ENCODE data around the gene TCP1. TPM values are rescaled to one million over a fixed set of nuclear protein-coding genes. Genes with fewer than 3 reads are reported as not detected.

Gene TCP1
- total and polyA plus RNA-seq, 2 experiments from 2014 or later, result 222 to 346 TPM

- Histone ChIP-seq H3K27me3 (ENCODE audit: insufficient read depth) (no peaks in the 10 kb centered on the region), H3K4me3 (no peak overlapping the region), H4K20me1 (replicated peaks; ENCODE audit: insufficient read depth) (no peaks in the 10 kb centered on the region), H3K4me2 (peak overlapping the region; percentile 65; the same call in 1 of the 2 replicates), H3K4me1 (ENCODE audit: insufficient read depth) (peaks cover 37% of the 10 kb centered on the region), H2AFZ (peak overlapping the region; percentile 93; the same call in 1 of the 2 replicates), H3K27ac (ENCODE audit: low read depth) (peak overlapping the region; percentile 63; the same call in 1 of the 2 replicates), H3K36me3 (ENCODE audit: insufficient read depth) (no peaks in the 10 kb centered on the region), H3K79me2 (replicated peaks; ENCODE audit: insufficient read depth) (no peaks in the 10 kb centered on the region), H3F3A (replicated peaks; ENCODE audit: low read depth) (no peaks in the 10 kb centered on the region), H3K9me2 (ENCODE audit: insufficient read depth) (no peaks in the 10 kb centered on the region)
- ATAC-seq (peak; percentile 56), DNase-seq (ENCODE audit: low spot score) (peak; percentile 32)
- Mint-ChIP-seq H3K36me3 (ENCODE audit: low read depth) (peaks cover 8% of the 10 kb centered on the region; the same call in 2 of the 3 replicates), H3K27me3 (ENCODE audit: insufficient read depth, low read depth, poor library complexity) (peaks cover 16% of the 10 kb centered on the region), H3K27ac (peak overlapping the region; percentile 82), H3K4me1 (peaks cover 51% of the 10 kb centered on the region), H3K9me3 (peaks cover 8% of the 10 kb centered on the region; the same call in 1 of the 3 replicates), H3K4me3 (peak overlapping the region; percentile 10; the same call in 1 of the 3 replicates)
- TF ChIP-seq EZH2 (IDR thresholded peaks at IDR 0.05; ENCODE audit: low read depth, unreplicated experiment), result no peak
- TF ChIP-seq, protein P1, sequence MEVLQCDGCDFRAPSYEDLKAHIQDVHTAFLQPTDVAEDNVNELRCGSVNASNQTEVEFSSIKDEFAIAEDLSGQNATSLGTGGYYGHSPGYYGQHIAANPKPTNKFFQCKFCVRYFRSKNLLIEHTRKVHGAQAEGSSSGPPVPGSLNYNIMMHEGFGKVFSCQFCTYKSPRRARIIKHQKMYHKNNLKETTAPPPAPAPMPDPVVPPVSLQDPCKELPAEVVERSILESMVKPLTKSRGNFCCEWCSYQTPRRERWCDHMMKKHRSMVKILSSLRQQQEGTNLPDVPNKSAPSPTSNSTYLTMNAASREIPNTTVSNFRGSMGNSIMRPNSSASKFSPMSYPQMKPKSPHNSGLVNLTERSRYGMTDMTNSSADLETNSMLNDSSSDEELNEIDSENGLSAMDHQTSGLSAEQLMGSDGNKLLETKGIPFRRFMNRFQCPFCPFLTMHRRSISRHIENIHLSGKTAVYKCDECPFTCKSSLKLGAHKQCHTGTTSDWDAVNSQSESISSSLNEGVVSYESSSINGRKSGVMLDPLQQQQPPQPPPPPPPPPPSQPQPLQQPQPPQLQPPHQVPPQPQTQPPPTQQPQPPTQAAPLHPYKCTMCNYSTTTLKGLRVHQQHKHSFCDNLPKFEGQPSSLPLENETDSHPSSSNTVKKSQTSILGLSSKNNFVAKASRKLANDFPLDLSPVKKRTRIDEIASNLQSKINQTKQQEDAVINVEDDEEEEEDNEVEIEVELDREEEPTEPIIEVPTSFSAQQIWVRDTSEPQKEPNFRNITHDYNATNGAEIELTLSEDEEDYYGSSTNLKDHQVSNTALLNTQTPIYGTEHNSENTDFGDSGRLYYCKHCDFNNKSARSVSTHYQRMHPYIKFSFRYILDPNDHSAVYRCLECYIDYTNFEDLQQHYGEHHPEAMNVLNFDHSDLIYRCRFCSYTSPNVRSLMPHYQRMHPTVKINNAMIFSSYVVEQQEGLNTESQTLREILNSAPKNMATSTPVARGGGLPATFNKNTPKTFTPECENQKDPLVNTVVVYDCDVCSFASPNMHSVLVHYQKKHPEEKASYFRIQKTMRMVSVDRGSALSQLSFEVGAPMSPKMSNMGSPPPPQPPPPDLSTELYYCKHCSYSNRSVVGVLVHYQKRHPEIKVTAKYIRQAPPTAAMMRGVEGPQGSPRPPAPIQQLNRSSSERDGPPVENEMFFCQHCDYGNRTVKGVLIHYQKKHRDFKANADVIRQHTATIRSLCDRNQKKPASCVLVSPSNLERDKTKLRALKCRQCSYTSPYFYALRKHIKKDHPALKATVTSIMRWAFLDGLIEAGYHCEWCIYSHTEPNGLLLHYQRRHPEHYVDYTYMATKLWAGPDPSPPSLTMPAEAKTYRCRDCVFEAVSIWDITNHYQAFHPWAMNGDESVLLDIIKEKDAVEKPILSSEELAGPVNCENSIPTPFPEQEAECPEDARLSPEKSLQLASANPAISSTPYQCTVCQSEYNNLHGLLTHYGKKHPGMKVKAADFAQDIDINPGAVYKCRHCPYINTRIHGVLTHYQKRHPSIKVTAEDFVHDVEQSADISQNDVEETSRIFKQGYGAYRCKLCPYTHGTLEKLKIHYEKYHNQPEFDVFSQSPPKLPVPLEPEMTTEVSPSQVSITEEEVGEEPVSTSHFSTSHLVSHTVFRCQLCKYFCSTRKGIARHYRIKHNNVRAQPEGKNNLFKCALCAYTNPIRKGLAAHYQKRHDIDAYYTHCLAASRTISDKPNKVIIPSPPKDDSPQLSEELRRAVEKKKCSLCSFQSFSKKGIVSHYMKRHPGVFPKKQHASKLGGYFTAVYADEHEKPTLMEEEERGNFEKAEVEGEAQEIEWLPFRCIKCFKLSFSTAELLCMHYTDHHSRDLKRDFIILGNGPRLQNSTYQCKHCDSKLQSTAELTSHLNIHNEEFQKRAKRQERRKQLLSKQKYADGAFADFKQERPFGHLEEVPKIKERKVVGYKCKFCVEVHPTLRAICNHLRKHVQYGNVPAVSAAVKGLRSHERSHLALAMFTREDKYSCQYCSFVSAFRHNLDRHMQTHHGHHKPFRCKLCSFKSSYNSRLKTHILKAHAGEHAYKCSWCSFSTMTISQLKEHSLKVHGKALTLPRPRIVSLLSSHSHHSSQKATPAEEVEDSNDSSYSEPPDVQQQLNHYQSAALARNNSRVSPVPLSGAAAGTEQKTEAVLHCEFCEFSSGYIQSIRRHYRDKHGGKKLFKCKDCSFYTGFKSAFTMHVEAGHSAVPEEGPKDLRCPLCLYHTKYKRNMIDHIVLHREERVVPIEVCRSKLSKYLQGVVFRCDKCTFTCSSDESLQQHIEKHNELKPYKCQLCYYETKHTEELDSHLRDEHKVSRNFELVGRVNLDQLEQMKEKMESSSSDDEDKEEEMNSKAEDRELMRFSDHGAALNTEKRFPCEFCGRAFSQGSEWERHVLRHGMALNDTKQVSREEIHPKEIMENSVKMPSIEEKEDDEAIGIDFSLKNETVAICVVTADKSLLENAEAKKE (CRISPR knock-in tag; IDR thresholded peaks at IDR 0.05), result peak; percentile 12; the same call in 1 of the 2 replicates
These were observed 41.3 kb upstream of the TCP1 start for GRCh38 chr6:159830501-159831372.

DNA sequence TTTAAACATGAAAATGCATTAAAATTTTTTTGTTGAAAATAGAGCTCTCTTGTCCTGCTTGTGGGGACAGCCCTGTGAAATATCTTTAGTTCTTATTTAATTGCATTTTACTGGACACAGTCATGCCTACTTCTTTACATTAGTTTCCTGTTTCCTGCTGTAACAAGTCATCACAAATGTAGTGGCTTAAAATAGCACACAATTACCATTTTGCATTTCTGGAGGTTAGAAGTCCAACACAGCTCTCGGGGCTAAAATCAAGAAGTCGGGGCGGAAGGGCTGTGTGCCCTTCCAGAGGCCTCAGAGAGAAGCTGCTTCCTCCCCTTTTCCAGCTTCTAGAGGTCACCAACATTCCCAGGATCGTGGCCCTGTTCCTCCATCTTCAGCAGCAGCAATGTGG lies 40.1 kb upstream of the TCP1 start:
- no peak overlapping the region for H3K4me3 Mint-ChIP-seq
- Histone ChIP-seq H3K4me2 (no peak overlapping the region), H3K9me2 (ENCODE audit: insufficient read depth) (no peaks in the 10 kb centered on the region), H3K4me3 (no peak overlapping the region), H3K4me1 (ENCODE audit: insufficient read depth) (peaks cover 27% of the 10 kb centered on the region), H3K36me3 (ENCODE audit: insufficient read depth) (no peaks in the 10 kb centered on the region), H3K27ac (ENCODE audit: low read depth) (no peak overlapping the region), H3K27me3 (ENCODE audit: insufficient read depth) (no peaks in the 10 kb centered on the region), H2AFZ (peak overlapping the region; percentile 93), H3F3A (replicated peaks; ENCODE audit: low read depth) (no peaks in the 10 kb centered on the region), H3K79me2 (replicated peaks; ENCODE audit: insufficient read depth) (no peaks in the 10 kb centered on the region), H4K20me1 (replicated peaks; ENCODE audit: insufficient read depth) (no peaks in the 10 kb centered on the region)
- peaks cover 16% of the 10 kb centered on the region for H3K27me3 Mint-ChIP-seq (ENCODE audit: insufficient read depth, low read depth, poor library complexity)
- H3K4me1 Mint-ChIP-seq, result peaks cover 40% of the 10 kb centered on the region
- TF ChIP-seq REST (IDR thresholded peaks at IDR 0.05; ENCODE audit: unreplicated experiment), result no peak
- ATAC-seq (no peak), DNase-seq (ENCODE audit: low spot score) (no peak)
- no peak overlapping the region for H3K27ac Mint-ChIP-seq
- peaks cover 8% of the 10 kb centered on the region; the same call in 2 of the 3 replicates for H3K36me3 Mint-ChIP-seq (ENCODE audit: low read depth)
- peaks cover 8% of the 10 kb centered on the region; the same call in 1 of the 3 replicates for H3K9me3 Mint-ChIP-seq

Measured in GM23338 (cell line).